ENCODE results near the gene AATF. TPM values are rescaled to one million over a fixed set of nuclear protein-coding genes. Genes with fewer than 3 reads are reported as not detected.

Gene AATF
- total RNA-seq, 1 experiment from 2014 or later: 87.6 TPM

DNA sequence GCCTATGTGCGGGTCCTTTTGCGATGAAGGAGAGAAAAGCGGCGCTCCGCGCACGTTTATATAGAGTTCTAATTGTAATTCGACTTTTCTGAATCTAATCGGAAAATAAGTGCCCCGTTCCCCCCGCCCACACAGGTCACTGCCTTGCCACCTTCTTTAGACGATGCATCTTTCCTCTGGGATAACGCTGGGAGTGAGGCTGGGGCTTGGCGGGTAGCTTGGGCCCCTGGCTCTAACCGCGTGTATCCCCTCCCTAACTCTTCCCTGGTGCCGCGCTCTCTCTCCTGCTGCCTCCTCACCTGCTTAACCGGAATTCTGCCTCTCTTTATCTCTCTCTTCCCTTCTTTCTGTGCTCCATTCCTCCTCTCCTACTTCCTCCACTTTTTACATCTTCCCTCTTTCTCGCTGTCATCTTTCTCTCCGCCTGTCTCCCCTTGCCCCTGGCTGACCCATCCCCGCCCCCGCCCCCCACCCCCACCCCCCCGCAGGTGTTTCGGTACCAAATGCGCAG, 8.9 kb upstream of the AATF start:
- Histone ChIP-seq H3K4me3 (ENCODE audit: low read depth, low read length) (no peak overlapping the region), H3K9me3 (no peaks in the 10 kb centered on the region), H3K27me3 (replicated peaks; ENCODE audit: control insufficient read depth, insufficient read depth, low read length) (peaks cover 23% of the 10 kb centered on the region), H3K4me1 (peaks cover 16% of the 10 kb centered on the region), H3K36me3 (ENCODE audit: control insufficient read depth, insufficient read depth, low read length) (no peaks in the 10 kb centered on the region)
- no peak for DNase-seq
- intact Hi-C loops (cut with micrococcal nuclease; ENCODE audit: unreplicated experiment): loop anchor here (5.0 to 10.0 kb wide), 2 partner anchors 105 to 313 kb away; no protein-coding TSS in a partner anchor
- Mint-ChIP-seq H3K27ac (ENCODE audit: unreplicated experiment) (no peak overlapping the region), H3K4me1 (ENCODE audit: low read depth, unreplicated experiment) (peaks cover 6% of the 10 kb centered on the region), H3K9me3 (ENCODE audit: unreplicated experiment) (no peaks in the 10 kb centered on the region), H3K27me3 (ENCODE audit: insufficient read depth, unreplicated experiment) (peaks cover 36% of the 10 kb centered on the region), H3K4me3 (ENCODE audit: unreplicated experiment) (no peak overlapping the region), H3K36me3 (ENCODE audit: insufficient read depth, unreplicated experiment) (no peaks in the 10 kb centered on the region)
- TF ChIP-seq, protein P1, sequence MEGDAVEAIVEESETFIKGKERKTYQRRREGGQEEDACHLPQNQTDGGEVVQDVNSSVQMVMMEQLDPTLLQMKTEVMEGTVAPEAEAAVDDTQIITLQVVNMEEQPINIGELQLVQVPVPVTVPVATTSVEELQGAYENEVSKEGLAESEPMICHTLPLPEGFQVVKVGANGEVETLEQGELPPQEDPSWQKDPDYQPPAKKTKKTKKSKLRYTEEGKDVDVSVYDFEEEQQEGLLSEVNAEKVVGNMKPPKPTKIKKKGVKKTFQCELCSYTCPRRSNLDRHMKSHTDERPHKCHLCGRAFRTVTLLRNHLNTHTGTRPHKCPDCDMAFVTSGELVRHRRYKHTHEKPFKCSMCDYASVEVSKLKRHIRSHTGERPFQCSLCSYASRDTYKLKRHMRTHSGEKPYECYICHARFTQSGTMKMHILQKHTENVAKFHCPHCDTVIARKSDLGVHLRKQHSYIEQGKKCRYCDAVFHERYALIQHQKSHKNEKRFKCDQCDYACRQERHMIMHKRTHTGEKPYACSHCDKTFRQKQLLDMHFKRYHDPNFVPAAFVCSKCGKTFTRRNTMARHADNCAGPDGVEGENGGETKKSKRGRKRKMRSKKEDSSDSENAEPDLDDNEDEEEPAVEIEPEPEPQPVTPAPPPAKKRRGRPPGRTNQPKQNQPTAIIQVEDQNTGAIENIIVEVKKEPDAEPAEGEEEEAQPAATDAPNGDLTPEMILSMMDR (IDR thresholded peaks at IDR 0.05; ENCODE audit: insufficient read depth in 1 of 2, low read depth in 1 of 2, low read length in 1 of 2, severe bottlenecking in 1 of 2, unreplicated experiment in 1 of 2): no peak
- ChIA-PET POLR2A (no interaction called here), CTCF (no interaction called here)
- no TSS peak for BruUV-seq (replicated peaks)

GRCh38 chr17:36940313-36941264, 8.2 kb upstream of the AATF start:
- Histone ChIP-seq H3K4me3 (ENCODE audit: low read depth, low read length) (no peak overlapping the region), H3K36me3 (ENCODE audit: control insufficient read depth, insufficient read depth, low read length) (no peaks in the 10 kb centered on the region), H3K9me3 (no peaks in the 10 kb centered on the region), H3K4me1 (peaks cover 9% of the 10 kb centered on the region), H3K27me3 (replicated peaks; ENCODE audit: control insufficient read depth, insufficient read depth, low read length) (peaks cover 18% of the 10 kb centered on the region)
- no peaks in the 10 kb centered on the region for H3K36me3 Mint-ChIP-seq (ENCODE audit: insufficient read depth, unreplicated experiment)
- TF ChIP-seq, protein P1 (IDR thresholded peaks at IDR 0.05; ENCODE audit: insufficient read depth in 1 of 2, low read depth in 1 of 2, low read length in 1 of 2, severe bottlenecking in 1 of 2, unreplicated experiment in 1 of 2): no peak
- intact Hi-C loops (cut with micrococcal nuclease; ENCODE audit: unreplicated experiment): no loop called here
- ChIA-PET POLR2A (no interaction called here), CTCF (no interaction called here)
- no TSS peak for BruUV-seq (replicated peaks)
- H3K4me3 Mint-ChIP-seq (ENCODE audit: unreplicated experiment): no peak overlapping the region
- H3K27me3 Mint-ChIP-seq (ENCODE audit: insufficient read depth, unreplicated experiment): peaks cover 31% of the 10 kb centered on the region
- H3K9me3 Mint-ChIP-seq (ENCODE audit: unreplicated experiment): no peaks in the 10 kb centered on the region
- H3K27ac Mint-ChIP-seq (ENCODE audit: unreplicated experiment): no peak overlapping the region
- DNase-seq: no peak
- peaks cover 6% of the 10 kb centered on the region for H3K4me1 Mint-ChIP-seq (ENCODE audit: low read depth, unreplicated experiment)

DNA sequence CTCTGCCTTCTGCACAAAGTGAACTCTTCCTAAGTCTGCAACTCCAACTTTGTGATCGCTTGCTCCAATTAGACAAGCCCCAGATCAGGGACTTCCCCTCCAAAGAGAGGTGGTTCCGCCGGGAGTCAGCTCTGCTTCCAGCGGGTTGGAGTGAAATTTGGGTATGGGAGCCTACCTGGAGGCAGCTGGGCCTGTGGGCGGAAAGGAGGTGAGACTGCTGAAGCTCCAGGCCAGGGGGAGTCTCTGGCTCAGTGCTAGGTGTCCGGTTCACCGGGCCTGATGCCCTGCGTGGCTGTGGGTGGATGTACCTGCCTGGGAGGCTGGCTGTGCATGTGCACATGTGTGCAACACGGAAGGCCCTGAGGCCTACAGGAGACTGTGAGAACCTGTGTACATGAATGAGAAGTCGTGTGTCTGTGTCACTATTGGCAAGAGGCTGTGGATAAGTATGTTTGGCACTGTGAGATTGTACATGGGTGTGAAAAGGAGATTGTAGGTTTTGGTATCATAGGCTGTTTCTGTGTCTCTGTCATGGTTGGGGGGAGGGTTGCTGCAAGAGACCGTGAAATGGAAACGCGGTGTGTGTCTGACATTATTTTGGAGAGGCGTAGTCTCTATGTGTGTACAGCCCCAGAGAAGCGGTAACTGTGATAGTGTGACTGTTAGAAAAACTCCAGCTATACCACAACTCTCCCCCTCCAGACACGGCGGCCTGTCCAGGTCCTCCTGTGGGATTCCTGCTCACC, 7.3 kb upstream of the AATF start:
- CTCF ChIA-PET: no interaction called here
- H3K9me3 Mint-ChIP-seq (ENCODE audit: unreplicated experiment): no peaks in the 10 kb centered on the region
- DNase-seq: no peak
- peaks cover 6% of the 10 kb centered on the region for H3K4me1 Mint-ChIP-seq (ENCODE audit: low read depth, unreplicated experiment)
- POLR2A ChIA-PET: no interaction called here
- no peak overlapping the region for H3K27ac Mint-ChIP-seq (ENCODE audit: unreplicated experiment)
- H3K4me3 Mint-ChIP-seq (ENCODE audit: unreplicated experiment): no peak overlapping the region
- H3K4me1 ChIP-seq: peaks cover 3% of the 10 kb centered on the region
- H3K36me3 ChIP-seq (ENCODE audit: control insufficient read depth, insufficient read depth, low read length): no peaks in the 10 kb centered on the region
- no peak overlapping the region for H3K4me3 ChIP-seq (ENCODE audit: low read depth, low read length)
- peaks cover 27% of the 10 kb centered on the region for H3K27me3 Mint-ChIP-seq (ENCODE audit: insufficient read depth, unreplicated experiment)
- TF ChIP-seq, protein P1 (IDR thresholded peaks at IDR 0.05; ENCODE audit: insufficient read depth in 1 of 2, low read depth in 1 of 2, low read length in 1 of 2, severe bottlenecking in 1 of 2, unreplicated experiment in 1 of 2): no peak
- peaks cover 14% of the 10 kb centered on the region for H3K27me3 ChIP-seq (replicated peaks; ENCODE audit: control insufficient read depth, insufficient read depth, low read length)
- H3K36me3 Mint-ChIP-seq (ENCODE audit: insufficient read depth, unreplicated experiment): no peaks in the 10 kb centered on the region
- H3K9me3 ChIP-seq: no peaks in the 10 kb centered on the region
- intact Hi-C loops (cut with micrococcal nuclease; ENCODE audit: unreplicated experiment): no loop called here
- BruUV-seq (replicated peaks): no TSS peak
